ENCODE data around the gene TMEM204.

GRCh38 chr16:1550069-1550468, 16.6 kb downstream of the TMEM204 start:
- TF ChIP-seq, protein P1, sequence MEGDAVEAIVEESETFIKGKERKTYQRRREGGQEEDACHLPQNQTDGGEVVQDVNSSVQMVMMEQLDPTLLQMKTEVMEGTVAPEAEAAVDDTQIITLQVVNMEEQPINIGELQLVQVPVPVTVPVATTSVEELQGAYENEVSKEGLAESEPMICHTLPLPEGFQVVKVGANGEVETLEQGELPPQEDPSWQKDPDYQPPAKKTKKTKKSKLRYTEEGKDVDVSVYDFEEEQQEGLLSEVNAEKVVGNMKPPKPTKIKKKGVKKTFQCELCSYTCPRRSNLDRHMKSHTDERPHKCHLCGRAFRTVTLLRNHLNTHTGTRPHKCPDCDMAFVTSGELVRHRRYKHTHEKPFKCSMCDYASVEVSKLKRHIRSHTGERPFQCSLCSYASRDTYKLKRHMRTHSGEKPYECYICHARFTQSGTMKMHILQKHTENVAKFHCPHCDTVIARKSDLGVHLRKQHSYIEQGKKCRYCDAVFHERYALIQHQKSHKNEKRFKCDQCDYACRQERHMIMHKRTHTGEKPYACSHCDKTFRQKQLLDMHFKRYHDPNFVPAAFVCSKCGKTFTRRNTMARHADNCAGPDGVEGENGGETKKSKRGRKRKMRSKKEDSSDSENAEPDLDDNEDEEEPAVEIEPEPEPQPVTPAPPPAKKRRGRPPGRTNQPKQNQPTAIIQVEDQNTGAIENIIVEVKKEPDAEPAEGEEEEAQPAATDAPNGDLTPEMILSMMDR (IDR thresholded peaks at IDR 0.05) = no peak
- no peak for TF ChIP-seq POLR2A (IDR thresholded peaks at IDR 0.05)

Measured in ovary (tissue), 3 donors.